ENCODE results near the gene ELOVL5. TPM values are rescaled to one million over a fixed set of nuclear protein-coding genes. Genes with fewer than 3 reads are reported as not detected.

Gene ELOVL5
- total RNA-seq, 1 donor from 2014 or later: 52.8 TPM

- FAIRE-seq: no peak
- Mint-ChIP-seq H3K27ac (ENCODE audit: unreplicated experiment) (no peak overlapping the region), H3K4me1 (ENCODE audit: low read depth, unreplicated experiment) (peaks cover 5% of the 10 kb centered on the region), H3K4me3 (ENCODE audit: unreplicated experiment) (no peak overlapping the region), H3K36me3 (ENCODE audit: low read depth, unreplicated experiment) (no peaks in the 10 kb centered on the region), H3K9me3 (ENCODE audit: unreplicated experiment) (no peaks in the 10 kb centered on the region), H3K27me3 (ENCODE audit: low read depth, unreplicated experiment) (no peaks in the 10 kb centered on the region)
- H2AFZ ChIP-seq (ENCODE audit: low read depth, low read length): no peak overlapping the region
- no peak for TF ChIP-seq EZH2 (IDR thresholded peaks at IDR 0.05; ENCODE audit: insufficient read depth, low read length)
- no peak overlapping the region for H3K4me3 ChIP-seq (ENCODE audit: insufficient read depth, low read depth, low read length)
- no peaks in the 10 kb centered on the region for H3K36me3 ChIP-seq (ENCODE audit: insufficient read depth, low read length)
- no peak overlapping the region for H3K4me2 ChIP-seq (ENCODE audit: low read length)
- H3K9me3 ChIP-seq (ENCODE audit: insufficient read depth, low read depth, low read length): no peaks in the 10 kb centered on the region
- H3K27me3 ChIP-seq (ENCODE audit: insufficient read depth, low read length): no peaks in the 10 kb centered on the region
- H3K27ac ChIP-seq (ENCODE audit: low read depth, low read length): no peak overlapping the region
- H3K9ac ChIP-seq (ENCODE audit: low read length): no peak overlapping the region
- peaks cover 100% of the 10 kb centered on the region for H3K79me2 ChIP-seq (ENCODE audit: insufficient read depth, low read length)
- peaks cover 90% of the 10 kb centered on the region for H4K20me1 ChIP-seq (ENCODE audit: insufficient read depth, low read length)
- no peak for DNase-seq (ENCODE audit: low read depth)
- no peaks in the 10 kb centered on the region for H3K4me1 ChIP-seq (ENCODE audit: insufficient read depth, low read length)
These were observed 12.7 kb downstream of the ELOVL5 start for GRCh38 chr6:53336070-53336469.

DNA sequence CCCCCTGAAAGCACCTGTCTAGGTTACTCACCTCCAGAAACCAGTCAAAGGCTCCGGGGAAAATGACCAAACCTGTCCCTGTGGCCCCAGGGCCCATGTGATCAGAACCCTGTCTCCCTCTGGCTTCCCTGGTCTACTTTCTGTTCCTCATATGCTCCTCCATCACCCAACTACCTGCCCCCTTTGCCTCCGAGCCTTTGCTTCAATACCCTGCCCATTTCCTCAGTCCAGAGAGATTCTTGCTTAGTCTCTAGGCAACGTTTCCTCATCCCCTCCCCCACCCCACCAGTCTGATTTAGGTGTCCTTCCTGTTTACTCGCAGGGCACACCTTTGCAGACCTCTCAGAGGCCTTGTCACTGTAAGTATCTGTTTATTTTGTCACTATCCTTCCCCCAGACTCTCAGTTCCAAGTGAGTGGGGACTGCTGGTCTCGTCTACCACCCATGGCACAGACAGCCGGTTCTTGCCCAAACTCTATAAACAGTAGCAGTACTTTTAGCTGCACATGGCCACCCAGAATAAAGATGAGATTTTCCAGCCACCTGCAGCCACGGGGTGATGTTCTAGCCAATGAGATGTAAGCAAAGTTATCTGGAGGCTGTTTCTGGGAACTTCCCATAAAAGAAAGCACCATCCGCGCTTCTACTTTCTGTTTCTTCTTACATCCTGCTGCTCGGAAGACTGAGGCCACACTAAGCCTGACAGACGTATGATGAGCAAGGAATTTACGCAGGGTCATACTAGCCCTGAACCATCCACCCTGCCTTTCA is 13.3 kb downstream of the ELOVL5 start:
- Mint-ChIP-seq H3K36me3 (ENCODE audit: low read depth, unreplicated experiment) (no peaks in the 10 kb centered on the region), H3K27ac (ENCODE audit: unreplicated experiment) (no peak overlapping the region)

GRCh38 chr6:53333439-53334408 is 15.0 kb downstream of the ELOVL5 start:
- Histone ChIP-seq H3K79me2 (ENCODE audit: insufficient read depth, low read length) (peaks cover 100% of the 10 kb centered on the region), H3K27ac (ENCODE audit: low read depth, low read length) (no peak overlapping the region), H3K27me3 (ENCODE audit: insufficient read depth, low read length) (no peaks in the 10 kb centered on the region), H3K4me1 (ENCODE audit: insufficient read depth, low read length) (no peaks in the 10 kb centered on the region), H3K36me3 (ENCODE audit: insufficient read depth, low read length) (no peaks in the 10 kb centered on the region), H4K20me1 (ENCODE audit: insufficient read depth, low read length) (peaks cover 76% of the 10 kb centered on the region), H3K9ac (ENCODE audit: low read length) (no peak overlapping the region), H2AFZ (ENCODE audit: low read depth, low read length) (no peak overlapping the region), H3K4me3 (ENCODE audit: insufficient read depth, low read depth, low read length) (no peak overlapping the region), H3K4me2 (ENCODE audit: low read length) (no peak overlapping the region), H3K9me3 (ENCODE audit: insufficient read depth, low read depth, low read length) (no peaks in the 10 kb centered on the region)
- no peak for TF ChIP-seq EZH2 (IDR thresholded peaks at IDR 0.05; ENCODE audit: insufficient read depth, low read length)
- TF ChIP-seq, protein P1, sequence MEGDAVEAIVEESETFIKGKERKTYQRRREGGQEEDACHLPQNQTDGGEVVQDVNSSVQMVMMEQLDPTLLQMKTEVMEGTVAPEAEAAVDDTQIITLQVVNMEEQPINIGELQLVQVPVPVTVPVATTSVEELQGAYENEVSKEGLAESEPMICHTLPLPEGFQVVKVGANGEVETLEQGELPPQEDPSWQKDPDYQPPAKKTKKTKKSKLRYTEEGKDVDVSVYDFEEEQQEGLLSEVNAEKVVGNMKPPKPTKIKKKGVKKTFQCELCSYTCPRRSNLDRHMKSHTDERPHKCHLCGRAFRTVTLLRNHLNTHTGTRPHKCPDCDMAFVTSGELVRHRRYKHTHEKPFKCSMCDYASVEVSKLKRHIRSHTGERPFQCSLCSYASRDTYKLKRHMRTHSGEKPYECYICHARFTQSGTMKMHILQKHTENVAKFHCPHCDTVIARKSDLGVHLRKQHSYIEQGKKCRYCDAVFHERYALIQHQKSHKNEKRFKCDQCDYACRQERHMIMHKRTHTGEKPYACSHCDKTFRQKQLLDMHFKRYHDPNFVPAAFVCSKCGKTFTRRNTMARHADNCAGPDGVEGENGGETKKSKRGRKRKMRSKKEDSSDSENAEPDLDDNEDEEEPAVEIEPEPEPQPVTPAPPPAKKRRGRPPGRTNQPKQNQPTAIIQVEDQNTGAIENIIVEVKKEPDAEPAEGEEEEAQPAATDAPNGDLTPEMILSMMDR (IDR thresholded peaks at IDR 0.05; ENCODE audit: insufficient read depth, low read depth, low read length): no peak
- no peaks in the 10 kb centered on the region for H3K9me3 Mint-ChIP-seq (ENCODE audit: unreplicated experiment)
- DNase-seq (ENCODE audit: low read depth) (no peak), FAIRE-seq (no peak)
- no peak overlapping the region for H3K4me3 Mint-ChIP-seq (ENCODE audit: unreplicated experiment)
- no peak overlapping the region for H3K27ac Mint-ChIP-seq (ENCODE audit: unreplicated experiment)
- H3K36me3 Mint-ChIP-seq (ENCODE audit: low read depth, unreplicated experiment): no peaks in the 10 kb centered on the region
- no peaks in the 10 kb centered on the region for H3K27me3 Mint-ChIP-seq (ENCODE audit: low read depth, unreplicated experiment)
- H3K4me1 Mint-ChIP-seq (ENCODE audit: low read depth, unreplicated experiment): peaks cover 5% of the 10 kb centered on the region

More for the DNA sequence above, 13.3 kb downstream of the ELOVL5 start:
- H3K36me3 ChIP-seq (ENCODE audit: insufficient read depth, low read length): no peaks in the 10 kb centered on the region
- peaks cover 90% of the 10 kb centered on the region for H4K20me1 ChIP-seq (ENCODE audit: insufficient read depth, low read length)
- Mint-ChIP-seq H3K9me3 (ENCODE audit: unreplicated experiment) (no peaks in the 10 kb centered on the region), H3K4me3 (ENCODE audit: unreplicated experiment) (no peak overlapping the region), H3K4me1 (ENCODE audit: low read depth, unreplicated experiment) (peaks cover 5% of the 10 kb centered on the region), H3K27me3 (ENCODE audit: low read depth, unreplicated experiment) (no peaks in the 10 kb centered on the region)
- H3K27me3 ChIP-seq (ENCODE audit: insufficient read depth, low read length): no peaks in the 10 kb centered on the region
- DNase-seq (ENCODE audit: low read depth) (no peak), FAIRE-seq (no peak)
- no peak overlapping the region for H3K9ac ChIP-seq (ENCODE audit: low read length)
- H2AFZ ChIP-seq (ENCODE audit: low read depth, low read length): no peak overlapping the region
- TF ChIP-seq, protein P1 (IDR thresholded peaks at IDR 0.05; ENCODE audit: insufficient read depth, low read depth, low read length): no peak
- H3K4me1 ChIP-seq (ENCODE audit: insufficient read depth, low read length): no peaks in the 10 kb centered on the region
- no peak overlapping the region for H3K4me2 ChIP-seq (ENCODE audit: low read length)
- no peaks in the 10 kb centered on the region for H3K9me3 ChIP-seq (ENCODE audit: insufficient read depth, low read depth, low read length)
- H3K27ac ChIP-seq (ENCODE audit: low read depth, low read length): no peak overlapping the region
- peaks cover 100% of the 10 kb centered on the region for H3K79me2 ChIP-seq (ENCODE audit: insufficient read depth, low read length)
- no peak overlapping the region for H3K4me3 ChIP-seq (ENCODE audit: insufficient read depth, low read depth, low read length)

Measured in astrocyte (in vitro differentiated cells and primary cell).